GM12878 (cell line): ENCODE results near the gene SCYL1. TPM values are rescaled to one million over a fixed set of nuclear protein-coding genes. Genes with fewer than 3 reads are reported as not detected.
A peak's percentile ranks its signal among the peaks of the same experiment; 100 is the strongest.

Experiments
- CBFB ChIP-seq: IDR thresholded peaks from 2 replicates; pipeline ENCODE4 v1.6.1; 2016; ENCODE audit warnings: antibody characterized with exemption, low read depth
- CHD1 ChIP-seq: IDR thresholded peaks from 2 replicates; pipeline ENCODE4 v1.6.1; 2012; ENCODE audit warnings: low read depth, low read length, improper control_type of control experiment
- DPF2 ChIP-seq: fragments of 450-650 bp; IDR thresholded peaks from 2 replicates; pipeline ENCODE4 v1.6.1; 2017; ENCODE audit warnings: mild to moderate bottlenecking
- EGR1 ChIP-seq, 2 experiments: IDR thresholded peaks; 1 replicate in 1 of 2; 2 replicates in 1 of 2; pipeline ENCODE4 v1.6.1; 2011 to 2012; ENCODE audit warnings: low read depth in 2 of 2, low read length in 2 of 2, borderline replicate concordance in 1 of 2, mild to moderate bottlenecking in 1 of 2, moderate library complexity in 1 of 2
- FOXM1 ChIP-seq: IDR thresholded peaks from 2 replicates; pipeline ENCODE4 v1.6.1; 2012; ENCODE audit warnings: low read depth, mild to moderate bottlenecking, inconsistent platforms, low read length, moderate library complexity
- GATAD2B ChIP-seq: fragments of 450-650 bp; conservative IDR thresholded peaks from 2 replicates; pipeline ENCODE4 v1.6.1; 2017; ENCODE audit warnings: low read depth, mild to moderate bottlenecking, moderate library complexity
- IKZF1 ChIP-seq: fragments of 450-650 bp; conservative IDR thresholded peaks from 2 replicates; pipeline ENCODE4 v1.6.1; 2017; ENCODE audit warnings: antibody characterized with exemption, mild to moderate bottlenecking
- IRF4 ChIP-seq: IDR thresholded peaks from 2 replicates; pipeline ENCODE4 v1.6.1; 2011; ENCODE audit warnings: low read depth, low read length
- POLR2AphosphoS5 ChIP-seq: IDR thresholded peaks from 2 replicates; pipeline ENCODE4 v1.6.1; 2011; ENCODE audit warnings: mild to moderate bottlenecking, low read length, inconsistent platforms
- SUPT20H ChIP-seq: IDR thresholded peaks from 2 replicates; pipeline ENCODE4 v1.6.1; 2011; ENCODE audit warnings: low read depth, mild to moderate bottlenecking, low read length, moderate library complexity, borderline replicate concordance; ENCODE audit not compliant: control insufficient read depth
- TARDBP ChIP-seq: IDR thresholded peaks from 2 replicates; pipeline ENCODE4 v1.6.1; 2016; ENCODE audit warnings: borderline replicate concordance
- ZNF207 ChIP-seq: fragments of 450-650 bp; IDR thresholded peaks from 2 replicates; pipeline ENCODE4 v1.6.1; 2014; ENCODE audit warnings: antibody characterized with exemption, mild to moderate bottlenecking, borderline replicate concordance
- polyA plus RNA-seq, 11 experiments: library from polyadenylated mRNA; depleted of rRNA in 4 of 11; unstranded in 6 of 11; stranded (reverse) in 5 of 11; fragments of >200 nt; fragmentation: Nextera tagmentation in 4 of 11; fragmentation: Illumina TruSeq in 1 of 11; extraction: Ambion mirVana in 4 of 11; extraction: Trizol in 1 of 11; gene quantifications; 1 replicate in 1 of 11; 2 replicates in 10 of 11; pipeline versions ENCODE4 v1.2.1 to v1.2.3, GENCODE V29; 2011 to 2016; ENCODE audit warnings: inconsistent platforms in 2 of 11, missing spikeins in 2 of 11, low read depth in 1 of 11
- total RNA-seq, 4 experiments: library from RNA; depleted of rRNA in 3 of 4; stranded (reverse); fragments of >200 nt in 3 of 4; fragmentation: Illumina TruSeq in 1 of 4; extraction: Trizol in 1 of 4; gene quantifications; 2 replicates each; pipeline versions ENCODE4 v1.2.1 to v1.2.3, GENCODE V29; 2013 to 2021
- TF ChIP-seq, protein P1 (sequence below): fragments of 450-650 bp; IDR thresholded peaks from 2 replicates; pipeline ENCODE4 v1.6.1; 2016; ENCODE audit warnings: mild to moderate bottlenecking, moderate library complexity, borderline replicate concordance
- TF ChIP-seq, protein P2 (sequence below): IDR thresholded peaks from 2 replicates; pipeline ENCODE4 v1.6.1; 2011; ENCODE audit warnings: low read depth, mild to moderate bottlenecking, low read length, moderate library complexity, borderline replicate concordance; ENCODE audit errors: extremely low read depth
- TF ChIP-seq, protein P3 (sequence below): fragments of 450-650 bp; IDR thresholded peaks from 2 replicates; pipeline ENCODE4 v1.6.1; 2017; ENCODE audit warnings: low read depth, mild to moderate bottlenecking, moderate library complexity
- TF ChIP-seq, protein P4 (sequence below): fragments of 450-650 bp; IDR thresholded peaks from 2 replicates; pipeline ENCODE4 v1.6.1; 2017; ENCODE audit warnings: mild to moderate bottlenecking, moderate library complexity

The SCYL1 gene
- total and polyA plus RNA-seq, 10 of the 15 experiments (the other 5 are each of a cell fraction or from before 2014, with no cell fraction given): 0.80 to 82.7 (median 51.2) TPM

DNA sequence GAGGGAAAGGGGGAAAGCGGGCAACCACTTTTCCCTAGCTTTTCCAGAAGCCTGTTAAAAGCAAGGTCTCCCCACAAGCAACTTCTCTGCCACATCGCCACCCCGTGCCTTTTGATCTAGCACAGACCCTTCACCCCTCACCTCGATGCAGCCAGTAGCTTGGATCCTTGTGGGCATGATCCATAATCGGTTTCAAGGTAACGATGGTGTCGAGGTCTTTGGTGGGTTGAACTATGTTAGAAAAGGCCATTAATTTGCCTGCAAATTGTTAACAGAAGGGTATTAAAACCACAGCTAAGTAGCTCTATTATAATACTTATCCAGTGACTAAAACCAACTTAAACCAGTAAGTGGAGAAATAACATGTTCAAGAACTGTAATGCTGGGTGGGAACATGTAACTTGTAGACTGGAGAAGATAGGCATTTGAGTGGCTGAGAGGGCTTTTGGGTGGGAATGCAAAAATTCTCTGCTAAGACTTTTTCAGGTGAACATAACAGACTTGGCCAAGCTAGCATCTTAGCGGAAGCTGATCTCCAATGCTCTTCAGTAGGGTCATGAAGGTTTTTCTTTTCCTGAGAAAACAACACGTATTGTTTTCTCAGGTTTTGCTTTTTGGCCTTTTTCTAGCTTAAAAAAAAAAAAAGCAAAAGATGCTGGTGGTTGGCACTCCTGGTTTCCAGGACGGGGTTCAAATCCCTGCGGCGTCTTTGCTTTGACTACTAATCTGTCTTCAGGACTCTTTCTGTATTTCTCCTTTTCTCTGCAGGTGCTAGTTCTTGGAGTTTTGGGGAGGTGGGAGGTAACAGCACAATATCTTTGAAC lies 19.2 kb upstream of the SCYL1 start (continued):
- no peak for TF ChIP-seq ZNF207
- no peak for TF ChIP-seq GATAD2B
- TF ChIP-seq, protein P1, sequence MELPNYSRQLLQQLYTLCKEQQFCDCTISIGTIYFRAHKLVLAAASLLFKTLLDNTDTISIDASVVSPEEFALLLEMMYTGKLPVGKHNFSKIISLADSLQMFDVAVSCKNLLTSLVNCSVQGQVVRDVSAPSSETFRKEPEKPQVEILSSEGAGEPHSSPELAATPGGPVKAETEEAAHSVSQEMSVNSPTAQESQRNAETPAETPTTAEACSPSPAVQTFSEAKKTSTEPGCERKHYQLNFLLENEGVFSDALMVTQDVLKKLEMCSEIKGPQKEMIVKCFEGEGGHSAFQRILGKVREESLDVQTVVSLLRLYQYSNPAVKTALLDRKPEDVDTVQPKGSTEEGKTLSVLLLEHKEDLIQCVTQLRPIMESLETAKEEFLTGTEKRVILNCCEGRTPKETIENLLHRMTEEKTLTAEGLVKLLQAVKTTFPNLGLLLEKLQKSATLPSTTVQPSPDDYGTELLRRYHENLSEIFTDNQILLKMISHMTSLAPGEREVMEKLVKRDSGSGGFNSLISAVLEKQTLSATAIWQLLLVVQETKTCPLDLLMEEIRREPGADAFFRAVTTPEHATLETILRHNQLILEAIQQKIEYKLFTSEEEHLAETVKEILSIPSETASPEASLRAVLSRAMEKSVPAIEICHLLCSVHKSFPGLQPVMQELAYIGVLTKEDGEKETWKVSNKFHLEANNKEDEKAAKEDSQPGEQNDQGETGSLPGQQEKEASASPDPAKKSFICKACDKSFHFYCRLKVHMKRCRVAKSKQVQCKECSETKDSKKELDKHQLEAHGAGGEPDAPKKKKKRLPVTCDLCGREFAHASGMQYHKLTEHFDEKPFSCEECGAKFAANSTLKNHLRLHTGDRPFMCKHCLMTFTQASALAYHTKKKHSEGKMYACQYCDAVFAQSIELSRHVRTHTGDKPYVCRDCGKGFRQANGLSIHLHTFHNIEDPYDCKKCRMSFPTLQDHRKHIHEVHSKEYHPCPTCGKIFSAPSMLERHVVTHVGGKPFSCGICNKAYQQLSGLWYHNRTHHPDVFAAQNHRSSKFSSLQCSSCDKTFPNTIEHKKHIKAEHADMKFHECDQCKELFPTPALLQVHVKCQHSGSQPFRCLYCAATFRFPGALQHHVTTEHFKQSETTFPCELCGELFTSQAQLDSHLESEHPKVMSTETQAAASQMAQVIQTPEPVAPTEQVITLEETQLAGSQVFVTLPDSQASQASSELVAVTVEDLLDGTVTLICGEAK: no peak
- no peak for TF ChIP-seq CHD1
- TF ChIP-seq IKZF1: no peak
- TF ChIP-seq DPF2: no peak
- no peak for TF ChIP-seq IRF4
- TF ChIP-seq CBFB: no peak; the same call in 1 of the 2 replicates
- TF ChIP-seq, protein P2, sequence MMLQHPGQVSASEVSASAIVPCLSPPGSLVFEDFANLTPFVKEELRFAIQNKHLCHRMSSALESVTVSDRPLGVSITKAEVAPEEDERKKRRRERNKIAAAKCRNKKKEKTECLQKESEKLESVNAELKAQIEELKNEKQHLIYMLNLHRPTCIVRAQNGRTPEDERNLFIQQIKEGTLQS: no peak
- no peak for TF ChIP-seq SUPT20H
- no peak for TF ChIP-seq FOXM1
- TF ChIP-seq, protein P3, sequence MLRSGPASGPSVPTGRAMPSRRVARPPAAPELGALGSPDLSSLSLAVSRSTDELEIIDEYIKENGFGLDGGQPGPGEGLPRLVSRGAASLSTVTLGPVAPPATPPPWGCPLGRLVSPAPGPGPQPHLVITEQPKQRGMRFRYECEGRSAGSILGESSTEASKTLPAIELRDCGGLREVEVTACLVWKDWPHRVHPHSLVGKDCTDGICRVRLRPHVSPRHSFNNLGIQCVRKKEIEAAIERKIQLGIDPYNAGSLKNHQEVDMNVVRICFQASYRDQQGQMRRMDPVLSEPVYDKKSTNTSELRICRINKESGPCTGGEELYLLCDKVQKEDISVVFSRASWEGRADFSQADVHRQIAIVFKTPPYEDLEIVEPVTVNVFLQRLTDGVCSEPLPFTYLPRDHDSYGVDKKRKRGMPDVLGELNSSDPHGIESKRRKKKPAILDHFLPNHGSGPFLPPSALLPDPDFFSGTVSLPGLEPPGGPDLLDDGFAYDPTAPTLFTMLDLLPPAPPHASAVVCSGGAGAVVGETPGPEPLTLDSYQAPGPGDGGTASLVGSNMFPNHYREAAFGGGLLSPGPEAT: peak; percentile 30; the same call in 1 of the 2 replicates
- TF ChIP-seq EGR1 (IDR thresholded peaks at IDR 0.05; ENCODE audit: borderline replicate concordance in 1 of 2, low read depth in 2 of 2, low read length in 2 of 2): no peak
- no peak for TF ChIP-seq TARDBP
- TF ChIP-seq, protein P4, sequence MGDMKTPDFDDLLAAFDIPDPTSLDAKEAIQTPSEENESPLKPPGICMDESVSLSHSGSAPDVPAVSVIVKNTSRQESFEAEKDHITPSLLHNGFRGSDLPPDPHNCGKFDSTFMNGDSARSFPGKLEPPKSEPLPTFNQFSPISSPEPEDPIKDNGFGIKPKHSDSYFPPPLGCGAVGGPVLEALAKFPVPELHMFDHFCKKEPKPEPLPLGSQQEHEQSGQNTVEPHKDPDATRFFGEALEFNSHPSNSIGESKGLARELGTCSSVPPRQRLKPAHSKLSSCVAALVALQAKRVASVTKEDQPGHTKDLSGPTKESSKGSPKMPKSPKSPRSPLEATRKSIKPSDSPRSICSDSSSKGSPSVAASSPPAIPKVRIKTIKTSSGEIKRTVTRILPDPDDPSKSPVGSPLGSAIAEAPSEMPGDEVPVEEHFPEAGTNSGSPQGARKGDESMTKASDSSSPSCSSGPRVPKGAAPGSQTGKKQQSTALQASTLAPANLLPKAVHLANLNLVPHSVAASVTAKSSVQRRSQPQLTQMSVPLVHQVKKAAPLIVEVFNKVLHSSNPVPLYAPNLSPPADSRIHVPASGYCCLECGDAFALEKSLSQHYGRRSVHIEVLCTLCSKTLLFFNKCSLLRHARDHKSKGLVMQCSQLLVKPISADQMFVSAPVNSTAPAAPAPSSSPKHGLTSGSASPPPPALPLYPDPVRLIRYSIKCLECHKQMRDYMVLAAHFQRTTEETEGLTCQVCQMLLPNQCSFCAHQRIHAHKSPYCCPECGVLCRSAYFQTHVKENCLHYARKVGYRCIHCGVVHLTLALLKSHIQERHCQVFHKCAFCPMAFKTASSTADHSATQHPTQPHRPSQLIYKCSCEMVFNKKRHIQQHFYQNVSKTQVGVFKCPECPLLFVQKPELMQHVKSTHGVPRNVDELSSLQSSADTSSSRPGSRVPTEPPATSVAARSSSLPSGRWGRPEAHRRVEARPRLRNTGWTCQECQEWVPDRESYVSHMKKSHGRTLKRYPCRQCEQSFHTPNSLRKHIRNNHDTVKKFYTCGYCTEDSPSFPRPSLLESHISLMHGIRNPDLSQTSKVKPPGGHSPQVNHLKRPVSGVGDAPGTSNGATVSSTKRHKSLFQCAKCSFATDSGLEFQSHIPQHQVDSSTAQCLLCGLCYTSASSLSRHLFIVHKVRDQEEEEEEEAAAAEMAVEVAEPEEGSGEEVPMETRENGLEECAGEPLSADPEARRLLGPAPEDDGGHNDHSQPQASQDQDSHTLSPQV: no peak
- peak; percentile 77 for TF ChIP-seq POLR2AphosphoS5
